ENCODE measurements around the gene MOGAT1. TPM values are rescaled to one million over a fixed set of nuclear protein-coding genes. Genes with fewer than 3 reads are reported as not detected.

Gene MOGAT1
- total and polyA plus RNA-seq, 2 of the 13 experiments (the other 11 are each of a cell fraction or from before 2014, with no cell fraction given): 0.98 to 4.3 TPM

GRCh38 chr2:222686086-222686750 lies 14.8 kb downstream of the MOGAT1 start (continued):
- TF ChIP-seq E2F5 (CRISPR knock-in tag; conservative IDR thresholded peaks at IDR 0.05) (no peak), PAXIP1 (CRISPR knock-in tag; conservative IDR thresholded peaks at IDR 0.05) (peak; percentile 62), SOX5 (CRISPR knock-in tag; IDR thresholded peaks at IDR 0.05; ENCODE audit: borderline replicate concordance) (peak; percentile 63), HNF4G (IDR thresholded peaks at IDR 0.05; ENCODE audit: borderline replicate concordance, low read depth, low read length) (0 out of 2 replicates have a peak, but pooled peaks have one; percentile 14), HNF4G (CRISPR knock-in tag; IDR thresholded peaks at IDR 0.05; ENCODE audit: borderline replicate concordance, low read depth) (no peak), GABPA (IDR thresholded peaks at IDR 0.05; ENCODE audit: low read depth, low read length) (no peak), GABPA (CRISPR knock-in tag; IDR thresholded peaks at IDR 0.05; ENCODE audit: low read depth) (peak; percentile 40; the same call in 1 of the 2 replicates), ARID5B (CRISPR knock-in tag; IDR thresholded peaks at IDR 0.05) (peak; percentile 29; the same call in 1 of the 2 replicates), SOX6 (IDR thresholded peaks at IDR 0.05) (no peak), SOX6 (CRISPR knock-in tag; IDR thresholded peaks at IDR 0.05) (peak; percentile 60)

Measured in HepG2 (cell line).